ENCODE data around the gene TCF7.

GRCh38 chr5:134133995-134134541 is 19.6 kb downstream of the TCF7 start:
- TF ChIP-seq EZH2 (IDR thresholded peaks at IDR 0.05; ENCODE audit: low read depth) = no peak
- no peak for TF ChIP-seq CTCF (conservative IDR thresholded peaks at IDR 0.05)

All from PC-9 (cell line).